Upper lobe of right lung (tissue), 1 donor: ENCODE measurements around the gene LMBR1. TPM values are rescaled to one million over a fixed set of nuclear protein-coding genes. Genes with fewer than 3 reads are reported as not detected.

Source experiments
- ATAC-seq: fragments of 200-7000 bp; cut with Tn5 transposase; one replicate; pipeline ENCODE4 v1.9.1; 2020; ENCODE audit warnings: mild to moderate bottlenecking, moderate library complexity
- DNase-seq: peaks from one replicate; pipeline ENCODE4 v3.0.0-alpha.2; 2020
- H3K27ac ChIP-seq: fragments of 200-600 bp; one replicate; pipeline ENCODE4 v1.8.0; 2022
- H3K27me3 ChIP-seq: fragments of 200-600 bp; one replicate; pipeline ENCODE4 v1.8.0; 2022; ENCODE audit warnings: mild to moderate bottlenecking
- H3K36me3 ChIP-seq: fragments of 200-600 bp; one replicate; pipeline ENCODE4 v1.8.0; 2022
- H3K4me1 ChIP-seq: fragments of 200-600 bp; one replicate; pipeline ENCODE4 v1.8.0; 2022
- H3K4me3 ChIP-seq: fragments of 200-600 bp; one replicate; pipeline ENCODE4 v1.8.0; 2022; ENCODE audit warnings: mild to moderate bottlenecking
- H3K9me3 ChIP-seq: fragments of 200-600 bp; one replicate; pipeline ENCODE4 v1.8.0; 2022
- intact Hi-C: fragments of 100-400 bp; cut with DNase I; formaldehyde crosslinking; loops from one replicate; pipeline ENCODE4 v1.11.0; 2022
- total RNA-seq: library from RNA; stranded (reverse); fragmentation: NEBNext Ultra II Directional; extraction: Animal tissue kit (Norgen Biotek cat#: 25700); gene quantifications from one replicate; pipeline ENCODE4 v1.2.1, GENCODE V29; 2021
- TF ChIP-seq, protein P1 (sequence below): fragments of 200-600 bp; IDR thresholded peaks from one replicate; pipeline ENCODE4 v1.8.0; 2022; ENCODE audit warnings: antibody characterized with exemption
- donor health status: DM: no; HTN: yes; CAD: no; lungs with severe emphysema.

Gene LMBR1
- total RNA-seq, 1 donor from 2014 or later, result 70.5 TPM

DNA sequence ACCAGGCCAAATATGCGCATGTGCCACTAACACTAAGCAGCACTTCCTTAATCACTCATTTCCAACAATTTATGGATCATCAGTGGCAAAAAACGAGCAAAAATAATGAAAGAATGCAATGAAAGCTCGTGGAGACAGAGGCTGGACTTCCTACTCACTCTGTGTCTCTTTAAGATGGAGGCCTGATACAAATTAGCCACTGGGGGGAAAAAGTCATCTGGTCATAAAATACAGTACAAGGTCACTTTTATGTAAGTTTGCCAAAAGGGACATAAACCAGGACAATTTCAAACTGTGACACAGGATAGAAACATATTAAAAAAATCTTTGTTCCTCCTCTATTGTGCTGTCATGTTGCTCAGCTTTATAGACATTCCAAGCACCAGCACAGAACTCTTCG, 101.7 kb downstream of the LMBR1 start:
- H3K27ac ChIP-seq, result no peak overlapping the region
- H3K36me3 ChIP-seq, result peaks cover 6% of the 10 kb centered on the region
- no peaks in the 10 kb centered on the region for H3K4me1 ChIP-seq
- TF ChIP-seq, protein P1, sequence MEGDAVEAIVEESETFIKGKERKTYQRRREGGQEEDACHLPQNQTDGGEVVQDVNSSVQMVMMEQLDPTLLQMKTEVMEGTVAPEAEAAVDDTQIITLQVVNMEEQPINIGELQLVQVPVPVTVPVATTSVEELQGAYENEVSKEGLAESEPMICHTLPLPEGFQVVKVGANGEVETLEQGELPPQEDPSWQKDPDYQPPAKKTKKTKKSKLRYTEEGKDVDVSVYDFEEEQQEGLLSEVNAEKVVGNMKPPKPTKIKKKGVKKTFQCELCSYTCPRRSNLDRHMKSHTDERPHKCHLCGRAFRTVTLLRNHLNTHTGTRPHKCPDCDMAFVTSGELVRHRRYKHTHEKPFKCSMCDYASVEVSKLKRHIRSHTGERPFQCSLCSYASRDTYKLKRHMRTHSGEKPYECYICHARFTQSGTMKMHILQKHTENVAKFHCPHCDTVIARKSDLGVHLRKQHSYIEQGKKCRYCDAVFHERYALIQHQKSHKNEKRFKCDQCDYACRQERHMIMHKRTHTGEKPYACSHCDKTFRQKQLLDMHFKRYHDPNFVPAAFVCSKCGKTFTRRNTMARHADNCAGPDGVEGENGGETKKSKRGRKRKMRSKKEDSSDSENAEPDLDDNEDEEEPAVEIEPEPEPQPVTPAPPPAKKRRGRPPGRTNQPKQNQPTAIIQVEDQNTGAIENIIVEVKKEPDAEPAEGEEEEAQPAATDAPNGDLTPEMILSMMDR, result no peak
- no peak for ATAC-seq
- DNase-seq, result no peak
- H3K9me3 ChIP-seq, result no peaks in the 10 kb centered on the region
- intact Hi-C loops, result no loop called here
- no peak overlapping the region for H3K4me3 ChIP-seq
- no peaks in the 10 kb centered on the region for H3K27me3 ChIP-seq

DNA sequence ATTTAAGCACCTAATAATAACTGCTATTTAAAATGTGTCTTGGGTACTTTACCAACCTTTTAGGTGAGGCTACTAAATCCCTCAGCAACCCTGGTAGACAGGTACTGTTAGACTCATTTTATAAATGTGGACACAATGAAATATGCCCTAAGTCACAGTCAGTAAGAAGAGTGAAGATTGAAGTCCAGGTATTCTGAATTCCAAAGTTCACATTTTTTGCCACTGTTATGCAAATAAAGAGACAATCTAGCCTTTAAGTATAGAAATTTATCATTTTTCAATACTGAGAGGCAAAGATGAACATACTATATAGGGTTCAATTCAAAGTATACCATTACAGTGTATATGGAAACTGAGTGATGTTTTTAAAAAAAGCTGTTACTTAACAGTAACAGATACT, 102.7 kb downstream of the LMBR1 start:
- Histone ChIP-seq H3K9me3 (no peaks in the 10 kb centered on the region), H3K27ac (no peak overlapping the region), H3K27me3 (no peaks in the 10 kb centered on the region), H3K4me3 (no peak overlapping the region), H3K4me1 (no peaks in the 10 kb centered on the region), H3K36me3 (no peaks in the 10 kb centered on the region)
- ATAC-seq (no peak), DNase-seq (no peak)
- intact Hi-C loops, result no loop called here
- TF ChIP-seq, protein P1, result no peak

DNA sequence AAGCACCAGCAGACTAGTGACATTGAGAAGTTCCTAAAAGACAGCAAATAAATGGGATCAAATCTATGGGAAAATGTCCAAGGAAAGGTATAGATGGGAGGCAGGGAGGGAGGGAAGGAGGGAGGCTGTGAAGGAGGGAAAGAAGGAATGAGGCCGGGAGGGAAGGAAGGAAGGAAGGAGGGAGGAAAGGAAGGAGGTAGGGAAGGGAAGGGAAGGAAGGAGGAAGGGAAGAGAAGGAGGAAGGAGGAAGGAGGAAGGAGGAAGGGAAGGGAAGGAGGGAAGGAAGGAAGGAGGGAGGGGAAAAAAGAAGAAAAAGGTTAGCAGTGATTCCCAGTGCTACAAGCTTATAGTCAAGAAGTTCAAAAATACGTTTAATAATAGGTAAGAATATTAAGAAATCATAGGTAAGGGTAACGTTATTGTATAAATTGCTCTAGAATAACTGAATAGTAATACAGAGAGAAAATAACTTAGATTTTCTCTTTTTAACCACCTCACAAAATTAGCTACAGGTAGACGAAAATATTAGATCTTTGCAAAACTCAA, 106.9 kb downstream of the LMBR1 start:
- Histone ChIP-seq H3K9me3 (no peaks in the 10 kb centered on the region), H3K36me3 (no peaks in the 10 kb centered on the region), H3K4me3 (no peak overlapping the region), H3K4me1 (no peaks in the 10 kb centered on the region), H3K27ac (no peak overlapping the region), H3K27me3 (no peaks in the 10 kb centered on the region)
- TF ChIP-seq, protein P1, result no peak
- no peak for DNase-seq
- no peak for ATAC-seq
- intact Hi-C loops, result no loop called here

DNA sequence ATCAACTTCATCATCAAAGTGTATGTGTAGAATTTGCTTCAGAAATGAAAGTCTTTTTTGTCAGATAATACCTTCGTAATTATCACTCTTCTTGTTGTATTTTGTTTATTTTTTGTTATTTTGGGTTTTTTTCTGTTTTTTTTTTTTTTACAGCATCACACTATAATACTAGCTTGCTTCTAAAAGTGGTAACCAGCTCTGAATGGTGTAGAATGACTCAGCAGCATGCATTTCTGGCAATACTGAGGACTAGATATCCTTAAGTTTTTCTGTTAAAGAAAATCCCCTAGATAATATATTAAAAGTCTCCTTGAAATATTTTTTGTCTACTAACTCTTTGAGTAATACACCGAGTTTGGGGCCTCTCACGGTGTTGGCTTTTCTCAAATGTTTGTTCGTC, 109.1 kb downstream of the LMBR1 start:
- Histone ChIP-seq H3K4me1 (no peaks in the 10 kb centered on the region), H3K27ac (no peak overlapping the region), H3K9me3 (no peaks in the 10 kb centered on the region), H3K4me3 (no peak overlapping the region), H3K36me3 (no peaks in the 10 kb centered on the region), H3K27me3 (no peaks in the 10 kb centered on the region)
- TF ChIP-seq, protein P1, result no peak
- DNase-seq (no peak), ATAC-seq (no peak)
- intact Hi-C loops, result no loop called here

DNA sequence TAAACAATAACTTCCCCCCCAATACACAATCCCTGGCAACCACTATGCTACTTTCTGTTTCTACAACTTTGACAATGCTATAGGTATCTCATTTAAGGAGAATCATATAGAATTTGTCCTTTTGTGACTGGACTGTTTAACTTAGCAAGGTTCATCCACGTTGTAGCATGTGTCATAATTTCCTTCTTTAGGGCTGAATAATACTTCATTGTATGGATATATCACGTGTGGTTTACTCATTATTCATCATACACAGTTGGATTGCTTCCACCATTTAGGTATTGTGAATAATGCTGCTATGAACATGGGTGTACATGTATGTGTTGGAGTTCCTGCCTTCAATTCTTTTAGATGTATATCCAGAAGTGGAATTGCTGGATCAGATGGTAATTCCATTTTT, 111.0 kb downstream of the LMBR1 start:
- Histone ChIP-seq H3K9me3 (no peaks in the 10 kb centered on the region), H3K27ac (no peak overlapping the region), H3K4me1 (no peaks in the 10 kb centered on the region), H3K4me3 (no peak overlapping the region), H3K36me3 (no peaks in the 10 kb centered on the region), H3K27me3 (no peaks in the 10 kb centered on the region)
- DNase-seq (no peak), ATAC-seq (no peak)
- intact Hi-C loops, result no loop called here
- TF ChIP-seq, protein P1, result no peak
